ENCODE results near the gene ZDHHC7.
"Not testable (repeated sequence)": the region's sequence is repeated elsewhere in the genome, so short reads cannot be mapped to it uniquely, and the experiment has no call there.

The ZDHHC7 gene

DNA sequence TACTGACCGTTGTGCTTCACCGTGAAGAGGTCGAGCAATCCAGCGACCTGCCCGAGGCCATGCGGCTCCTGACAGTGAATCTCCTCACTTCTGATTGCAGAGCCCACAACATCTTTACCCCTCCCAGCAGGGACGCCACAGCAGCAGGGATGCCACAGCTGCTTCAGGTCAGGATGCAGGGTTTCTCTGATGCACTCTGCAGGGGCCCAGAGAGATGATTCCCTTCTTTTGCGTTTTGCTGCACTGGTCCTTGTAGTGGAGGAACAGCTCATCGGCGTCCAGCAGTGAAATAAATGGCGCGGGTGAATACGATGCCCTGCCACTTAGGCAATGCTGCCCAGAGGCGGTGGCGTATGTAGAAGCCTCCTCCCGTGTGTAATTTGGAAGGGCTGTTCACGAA, 21.8 kb upstream of the ZDHHC7 start:
- TF ChIP-seq CTCF (IDR thresholded peaks at IDR 0.05; ENCODE audit: poor library complexity, severe bottlenecking) = no peak
- H3K4me1 ChIP-seq (ENCODE audit: insufficient read depth, poor library complexity, severe bottlenecking) = peaks cover 32% of the 10 kb centered on the region
- H3K4me3 ChIP-seq (ENCODE audit: severe bottlenecking) = no peak overlapping the region
- ATAC-seq (ENCODE audit: low read depth) (no peak), DNase-seq (ENCODE audit: low spot score) (no peak)
- no peak overlapping the region for H3K27ac ChIP-seq (ENCODE audit: poor library complexity, severe bottlenecking)
- no peaks in the 10 kb centered on the region for H3K27me3 ChIP-seq (ENCODE audit: insufficient read depth, poor library complexity, severe bottlenecking)
- H3K9me3 ChIP-seq (ENCODE audit: severe bottlenecking) = no peaks in the 10 kb centered on the region
- no peaks in the 10 kb centered on the region; the same call in 1 of the 2 replicates for H3K36me3 ChIP-seq (ENCODE audit: low read depth)

GRCh38 chr16:85032187-85032586, 20.9 kb upstream of the ZDHHC7 start:
- DNase-seq (ENCODE audit: low spot score); H3K27me3 ChIP-seq (ENCODE audit: insufficient read depth, poor library complexity, severe bottlenecking); H3K9me3 ChIP-seq (ENCODE audit: severe bottlenecking); H3K27ac ChIP-seq (ENCODE audit: poor library complexity, severe bottlenecking); H3K4me3 ChIP-seq (ENCODE audit: severe bottlenecking); ATAC-seq (ENCODE audit: low read depth); H3K36me3 ChIP-seq (ENCODE audit: low read depth): not testable (repeated sequence)
- H3K4me1 ChIP-seq (ENCODE audit: insufficient read depth, poor library complexity, severe bottlenecking) = peaks cover 27% of the 10 kb centered on the region

DNA sequence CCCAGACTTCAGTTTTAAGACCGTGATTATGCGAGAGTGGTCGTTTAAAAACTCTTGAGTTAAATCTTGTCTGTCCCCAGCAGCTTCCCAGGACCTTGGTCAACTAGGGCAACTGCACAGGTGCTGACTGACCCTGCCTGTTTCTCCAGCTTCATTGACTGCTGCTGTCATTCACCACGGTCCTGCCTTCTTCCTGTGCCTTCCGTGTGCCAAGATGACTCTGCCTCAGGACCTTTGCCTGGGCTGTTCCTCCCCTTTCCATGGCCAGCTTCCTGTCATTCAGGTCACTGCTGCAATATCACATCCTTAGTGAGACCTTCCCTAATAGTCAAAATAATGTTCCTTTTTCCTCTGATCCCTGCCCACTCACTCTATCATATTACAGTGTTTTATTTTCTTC, 20.1 kb upstream of the ZDHHC7 start:
- no peak for TF ChIP-seq CTCF (IDR thresholded peaks at IDR 0.05; ENCODE audit: poor library complexity, severe bottlenecking)
- no peak overlapping the region for H3K27ac ChIP-seq (ENCODE audit: poor library complexity, severe bottlenecking)

GRCh38 chr16:85029981-85030401, 18.7 kb upstream of the ZDHHC7 start:
- Histone ChIP-seq H3K27ac (ENCODE audit: poor library complexity, severe bottlenecking) (peak overlapping the region; percentile 66), H3K4me3 (ENCODE audit: severe bottlenecking) (peak overlapping the region; percentile 5), H3K9me3 (ENCODE audit: severe bottlenecking) (no peaks in the 10 kb centered on the region), H3K36me3 (ENCODE audit: low read depth) (no peaks in the 10 kb centered on the region; the same call in 1 of the 2 replicates), H3K4me1 (ENCODE audit: insufficient read depth, poor library complexity, severe bottlenecking) (peaks cover 24% of the 10 kb centered on the region), H3K27me3 (ENCODE audit: insufficient read depth, poor library complexity, severe bottlenecking) (no peaks in the 10 kb centered on the region)
- no peak for TF ChIP-seq CTCF (IDR thresholded peaks at IDR 0.05; ENCODE audit: poor library complexity, severe bottlenecking)
- DNase-seq (ENCODE audit: low spot score) (no peak), ATAC-seq (ENCODE audit: low read depth) (peak; percentile 11; the same call in 1 of the 3 replicates)

More for the DNA sequence above, 20.1 kb upstream of the ZDHHC7 start:
- H3K27me3 ChIP-seq (ENCODE audit: insufficient read depth, poor library complexity, severe bottlenecking) = no peaks in the 10 kb centered on the region
- DNase-seq (ENCODE audit: low spot score) (no peak), ATAC-seq (ENCODE audit: low read depth) (no peak)
- peaks cover 25% of the 10 kb centered on the region for H3K4me1 ChIP-seq (ENCODE audit: insufficient read depth, poor library complexity, severe bottlenecking)
- H3K36me3 ChIP-seq (ENCODE audit: low read depth) = no peaks in the 10 kb centered on the region; the same call in 1 of the 2 replicates
- no peak overlapping the region for H3K4me3 ChIP-seq (ENCODE audit: severe bottlenecking)
- no peaks in the 10 kb centered on the region for H3K9me3 ChIP-seq (ENCODE audit: severe bottlenecking)

DNA sequence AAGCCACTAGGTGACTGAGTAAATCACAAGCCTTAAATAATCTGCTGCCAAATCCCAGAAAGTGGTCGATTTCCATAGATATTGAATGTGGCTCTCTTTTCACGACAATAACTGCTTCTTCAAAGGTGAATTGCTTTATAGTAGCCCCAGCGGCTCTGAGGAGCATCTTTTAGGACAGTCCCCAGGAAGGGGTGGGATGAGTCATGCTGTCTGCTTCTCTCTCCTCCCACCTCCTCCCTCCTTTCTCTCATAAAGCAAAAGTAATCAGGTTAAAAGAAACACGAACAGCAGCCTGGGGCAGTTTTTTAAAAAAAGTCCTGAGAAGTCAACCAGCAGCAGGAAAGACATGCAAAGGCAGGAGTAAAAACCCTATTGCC, 18.1 kb upstream of the ZDHHC7 start:
- Histone ChIP-seq H3K4me3 (ENCODE audit: severe bottlenecking) (peak overlapping the region; percentile 5), H3K27me3 (ENCODE audit: insufficient read depth, poor library complexity, severe bottlenecking) (no peaks in the 10 kb centered on the region), H3K27ac (ENCODE audit: poor library complexity, severe bottlenecking) (peak overlapping the region; percentile 66), H3K9me3 (ENCODE audit: severe bottlenecking) (no peaks in the 10 kb centered on the region), H3K4me1 (ENCODE audit: insufficient read depth, poor library complexity, severe bottlenecking) (peaks cover 24% of the 10 kb centered on the region), H3K36me3 (ENCODE audit: low read depth) (no peaks in the 10 kb centered on the region; the same call in 1 of the 2 replicates)
- no peak for TF ChIP-seq CTCF (IDR thresholded peaks at IDR 0.05; ENCODE audit: poor library complexity, severe bottlenecking)
- DNase-seq (ENCODE audit: low spot score) (no peak), ATAC-seq (ENCODE audit: low read depth) (peak; percentile 50)

Measured in RWPE2 (cell line).